ELR (cell line): Measurements from ENCODE around the gene C1orf185.
A peak's percentile ranks its signal among the peaks of the same experiment; 100 is the strongest.
"Not testable (repeated sequence)": the region's sequence is repeated elsewhere in the genome, so short reads cannot be mapped to it uniquely, and the experiment has no call there.

Source experiments
- DNase-seq: peaks from one replicate; pipeline ENCODE4 v3.0.0-alpha.2; 2015; ENCODE audit warnings: low read depth

Gene C1orf185

GRCh38 chr1:51137696-51138095 lies 35.7 kb downstream of the C1orf185 start:
- DNase-seq, result not testable (repeated sequence)

DNA sequence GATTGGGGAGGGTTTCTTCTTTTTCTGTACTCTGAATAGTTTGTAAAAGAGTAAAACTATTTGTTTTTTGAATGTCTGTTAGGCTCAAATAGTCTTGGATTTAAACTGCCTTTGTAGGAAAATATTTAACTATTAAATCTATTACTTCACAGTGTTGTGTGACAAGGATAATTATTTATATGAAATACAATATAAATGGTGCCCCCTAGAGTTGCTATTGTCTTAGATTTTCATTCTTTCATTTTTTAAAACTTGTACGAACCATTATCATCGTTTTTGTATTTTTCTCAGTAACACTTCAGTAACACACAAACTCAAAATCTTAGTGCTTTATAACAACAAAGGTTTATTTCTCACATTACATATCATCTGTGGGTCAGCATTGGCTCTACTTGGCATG lies 37.4 kb downstream of the C1orf185 start:
- DNase-seq, result peak; percentile 32

DNA sequence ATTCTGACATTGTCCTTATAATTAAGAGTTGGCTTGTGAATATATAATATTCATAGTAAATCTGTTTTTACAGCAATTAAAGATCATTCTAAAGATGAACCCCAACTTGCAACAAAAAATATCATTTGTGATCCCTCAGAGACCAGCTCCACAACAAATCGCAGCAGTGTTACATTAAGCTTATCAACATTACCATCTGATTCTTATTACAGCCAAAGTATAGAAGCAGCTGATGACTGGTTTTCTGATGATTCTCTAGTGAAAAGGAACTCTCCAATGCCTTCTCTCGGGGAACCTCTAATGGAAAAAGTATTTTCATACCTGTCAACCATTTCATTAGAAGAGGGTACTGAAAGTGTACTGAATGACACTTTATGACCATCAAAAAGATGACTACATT lies 45.4 kb downstream of the C1orf185 start:
- DNase-seq, result no peak

DNA sequence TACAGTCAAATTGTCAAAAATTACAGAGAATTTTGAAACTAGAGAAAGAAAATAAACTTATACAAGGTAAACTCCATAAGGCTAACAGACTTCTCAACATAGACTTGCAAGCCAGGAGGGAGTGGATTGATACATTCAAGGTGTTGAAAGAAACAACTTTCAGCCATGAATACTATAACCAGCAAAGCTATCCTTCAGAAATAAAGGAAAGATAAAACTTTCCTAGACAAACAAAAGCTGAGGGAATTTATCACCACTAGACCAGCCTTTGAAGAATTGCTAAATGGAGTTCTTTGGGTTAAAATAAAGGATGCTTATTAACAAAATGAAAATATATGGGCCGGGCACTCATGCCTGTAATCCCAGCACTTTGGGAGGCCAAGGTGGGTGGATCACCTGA lies 52.7 kb downstream of the C1orf185 start:
- no peak for DNase-seq

DNA sequence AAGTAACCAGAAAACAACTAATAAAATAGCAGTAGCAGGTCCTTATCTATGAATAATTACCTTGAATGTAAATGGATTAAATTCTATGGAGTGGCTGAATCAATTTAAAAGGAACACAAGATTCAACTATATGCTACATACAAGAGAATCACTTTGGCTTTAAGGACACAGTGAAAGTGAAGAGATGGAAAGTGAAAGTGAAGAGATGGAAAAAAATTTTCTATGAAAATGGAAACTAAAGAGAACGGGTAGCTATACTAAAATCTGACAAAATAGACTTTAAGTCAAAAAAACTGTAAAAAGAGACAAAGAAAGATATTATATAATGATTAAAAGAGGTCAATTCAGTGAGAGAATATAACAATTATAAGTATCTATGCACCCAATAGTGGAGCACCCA lies 54.7 kb downstream of the C1orf185 start:
- no peak for DNase-seq

- no peak for DNase-seq
Measured at GRCh38 chr1:51157395-51157794, 55.4 kb downstream of the C1orf185 start.

- DNase-seq, result no peak
Measured at GRCh38 chr1:51158263-51158662, 56.2 kb downstream of the C1orf185 start.

DNA sequence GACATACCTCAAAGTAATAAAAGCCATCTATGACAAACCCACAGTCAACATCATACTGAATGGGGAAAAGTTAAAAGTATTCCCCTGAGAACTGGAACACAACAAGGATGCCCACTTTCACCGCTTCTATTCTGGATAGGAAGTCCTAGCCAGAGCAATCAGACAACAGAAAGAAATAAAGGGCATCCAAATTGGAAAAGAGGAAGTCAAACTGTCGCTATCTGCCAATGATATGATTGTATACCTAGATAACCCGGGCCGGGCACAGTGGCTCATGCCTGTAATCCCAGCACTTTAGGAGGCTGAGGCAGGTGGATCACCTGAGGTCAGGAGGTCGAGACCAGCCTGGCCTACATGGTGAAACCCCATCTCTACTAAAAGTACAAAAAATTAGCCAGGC lies 60.5 kb downstream of the C1orf185 start:
- not testable (repeated sequence) for DNase-seq

GRCh38 chr1:51165540-51165939 lies 63.5 kb downstream of the C1orf185 start:
- DNase-seq, result no peak

- DNase-seq, result no peak
Measured at GRCh38 chr1:51168266-51168845, 66.3 kb downstream of the C1orf185 start.

GRCh38 chr1:51168936-51169335 lies 66.9 kb downstream of the C1orf185 start:
- DNase-seq, result no peak

- DNase-seq, result peak; percentile 71
Measured at GRCh38 chr1:51170342-51170741, 68.3 kb downstream of the C1orf185 start.

GRCh38 chr1:51172811-51173210 lies 70.8 kb downstream of the C1orf185 start:
- no peak for DNase-seq

DNA sequence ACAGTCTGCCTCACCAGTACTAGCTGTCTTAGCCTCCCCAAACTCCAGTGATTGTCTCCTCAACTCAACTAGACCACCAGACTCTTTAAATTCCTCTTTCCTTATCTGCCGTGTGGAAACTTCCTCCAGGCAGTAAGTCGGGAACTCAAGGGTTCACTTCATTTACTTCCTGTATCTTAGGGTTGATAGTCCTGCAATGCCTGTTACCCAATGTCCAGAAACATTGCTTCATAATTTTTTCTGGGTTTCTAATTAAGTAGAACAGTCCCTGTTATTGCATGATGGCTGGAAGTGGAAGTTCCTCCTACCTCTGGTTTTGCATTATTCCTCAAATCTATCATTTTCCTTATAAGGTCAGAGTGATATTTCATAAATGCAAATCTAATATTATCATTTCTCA lies 73.2 kb downstream of the C1orf185 start:
- no peak for DNase-seq

- DNase-seq, result not testable (repeated sequence)
Measured at GRCh38 chr1:51177988-51178387, 76.0 kb downstream of the C1orf185 start.

DNA sequence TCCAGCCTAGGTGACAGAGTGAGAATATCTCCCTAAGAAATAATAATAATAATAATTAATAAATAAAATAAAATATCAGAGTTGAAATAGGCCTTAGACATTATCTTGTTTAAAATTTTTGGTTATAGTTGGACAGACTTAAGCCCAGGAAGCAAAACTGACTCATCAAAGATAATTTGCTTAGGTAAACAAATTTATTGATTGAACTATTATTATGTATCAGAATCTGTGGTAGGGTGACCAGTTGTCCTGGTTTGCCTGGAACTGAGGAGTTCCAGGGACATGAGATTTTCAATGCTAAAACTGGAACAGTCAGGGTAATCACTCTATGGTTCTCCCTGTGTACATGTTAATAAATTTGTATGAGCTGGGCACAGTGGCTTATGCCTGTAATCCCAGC lies 86.2 kb downstream of the C1orf185 start:
- no peak for DNase-seq

- peak; percentile 78 for DNase-seq
Measured at GRCh38 chr1:51189421-51190073, 87.5 kb downstream of the C1orf185 start.

- no peak for DNase-seq
Measured at GRCh38 chr1:51190961-51191360, 88.9 kb downstream of the C1orf185 start.

DNA sequence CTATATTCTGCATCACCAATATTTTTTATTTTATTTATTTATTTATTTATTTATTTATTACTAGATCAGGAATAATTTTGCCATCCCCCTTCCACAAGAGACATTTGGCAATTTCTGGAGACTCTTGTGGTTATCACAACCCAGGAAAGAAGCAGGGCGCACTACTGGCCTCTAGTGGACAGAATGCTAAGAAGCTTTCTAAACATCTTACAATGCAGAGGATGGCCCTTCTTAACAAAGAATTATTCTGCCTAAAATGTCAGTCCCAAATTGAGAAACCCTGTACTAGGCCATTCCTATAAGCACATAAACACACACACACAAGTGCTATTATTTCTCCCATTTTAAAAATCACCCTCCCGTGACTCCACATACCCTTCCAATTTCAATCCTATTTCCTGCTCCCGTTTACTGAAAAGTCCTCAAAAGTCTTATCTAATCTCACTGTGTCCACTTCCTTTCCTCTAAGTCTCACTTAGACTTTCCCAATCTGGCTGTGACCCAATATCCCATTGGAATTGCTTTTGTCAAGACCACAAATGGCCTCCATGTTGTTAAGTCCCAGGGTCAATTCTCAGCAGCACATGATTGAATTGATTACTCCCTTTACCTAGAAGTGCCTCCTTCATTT lies 90.3 kb downstream of the C1orf185 start:
- DNase-seq, result peak; percentile 80

GRCh38 chr1:51193564-51193963 lies 91.5 kb downstream of the C1orf185 start:
- no peak for DNase-seq
